IPS-20b (cell line): ENCODE results near the gene MINDY1.

ENCODE experiments used
- H3K27ac ChIP-seq: one replicate; pipeline ENCODE4 v1.5.1; 2013; ENCODE audit warnings: low read length
- H3K27me3 ChIP-seq: 2 replicates; pipeline ENCODE4 v1.6.1; 2013; ENCODE audit warnings: mild to moderate bottlenecking, low read length, inconsistent platforms; ENCODE audit not compliant: insufficient read depth
- H3K36me3 ChIP-seq: 2 replicates; pipeline ENCODE4 v1.6.1; 2013; ENCODE audit warnings: low read depth, mild to moderate bottlenecking, inconsistent platforms, low read length, moderate library complexity; ENCODE audit not compliant: insufficient read depth
- H3K4me1 ChIP-seq: 2 replicates; pipeline ENCODE4 v1.6.1; 2013; ENCODE audit warnings: mild to moderate bottlenecking, control low read depth, inconsistent platforms, low read length, moderate library complexity; ENCODE audit not compliant: insufficient read depth
- H3K4me3 ChIP-seq: 2 replicates; pipeline ENCODE4 v1.5.1; 2013; ENCODE audit warnings: mild to moderate bottlenecking, low read length, inconsistent platforms
- H3K9ac ChIP-seq: 2 replicates; pipeline ENCODE4 v1.6.1; 2013; ENCODE audit warnings: low read depth, mild to moderate bottlenecking, inconsistent platforms, low read length, moderate library complexity
- H3K9me3 ChIP-seq: 2 replicates; pipeline ENCODE4 v1.6.1; 2013; ENCODE audit warnings: mild to moderate bottlenecking, low read depth, low read length, inconsistent platforms; ENCODE audit not compliant: insufficient read depth

Gene MINDY1

DNA sequence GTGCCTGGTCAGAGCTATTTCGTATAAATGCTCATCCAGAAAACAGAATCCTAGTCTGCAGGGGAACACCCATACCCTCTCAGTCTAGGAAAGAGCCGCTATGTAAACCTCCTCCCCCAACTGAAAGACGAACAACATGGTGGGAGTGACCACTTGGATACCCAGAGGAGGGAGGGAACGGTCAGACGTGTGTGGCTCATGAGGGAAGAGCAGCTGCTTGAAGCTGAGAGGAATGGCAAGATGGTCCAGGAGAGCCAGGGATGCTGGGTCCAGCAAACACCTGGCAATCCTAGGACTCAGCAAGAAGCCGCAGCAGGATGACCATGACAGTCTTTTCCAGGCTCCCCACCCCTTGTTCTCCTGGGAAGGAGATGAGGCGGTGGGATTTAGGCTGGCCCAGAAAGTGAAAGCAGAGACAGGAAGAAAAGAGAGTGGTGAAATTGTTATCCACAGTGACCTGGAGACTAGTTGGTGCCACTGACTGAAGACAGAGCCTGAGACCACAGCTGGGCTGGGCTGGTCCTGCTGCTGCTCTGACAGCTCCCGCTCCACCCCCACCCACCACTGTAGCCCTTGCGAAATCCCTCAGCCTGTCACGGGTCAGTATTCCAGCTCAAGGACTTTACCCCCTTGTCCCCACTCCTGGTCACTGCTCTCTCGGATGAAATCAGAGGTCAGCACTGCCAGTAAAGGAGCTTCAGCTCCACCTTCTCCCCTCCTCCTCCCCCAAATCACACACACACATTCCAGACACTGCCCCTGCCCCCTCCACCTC is 35.7 kb downstream of the MINDY1 start:
- H3K4me3 ChIP-seq, result peak overlapping the region; percentile 97
- H3K9ac ChIP-seq, result peak overlapping the region; percentile 94
- H3K9me3 ChIP-seq, result no peaks in the 10 kb centered on the region
- peaks cover 23% of the 10 kb centered on the region for H3K4me1 ChIP-seq
- H3K36me3 ChIP-seq, result peaks cover 30% of the 10 kb centered on the region
- H3K27me3 ChIP-seq, result no peaks in the 10 kb centered on the region; the same call in 1 of the 2 replicates
- peak overlapping the region; percentile 72 for H3K27ac ChIP-seq

GRCh38 chr1:150969626-150970025 is 37.1 kb downstream of the MINDY1 start:
- peaks cover 21% of the 10 kb centered on the region for H3K4me1 ChIP-seq
- no peak overlapping the region for H3K4me3 ChIP-seq
- H3K9me3 ChIP-seq, result no peaks in the 10 kb centered on the region
- H3K27me3 ChIP-seq, result no peaks in the 10 kb centered on the region
- peaks cover 44% of the 10 kb centered on the region for H3K36me3 ChIP-seq
- no peak overlapping the region for H3K27ac ChIP-seq
- H3K9ac ChIP-seq, result no peak overlapping the region

GRCh38 chr1:150968491-150968890 is 38.2 kb downstream of the MINDY1 start:
- no peak overlapping the region for H3K27ac ChIP-seq
- no peaks in the 10 kb centered on the region for H3K9me3 ChIP-seq
- peaks cover 21% of the 10 kb centered on the region for H3K4me1 ChIP-seq
- H3K4me3 ChIP-seq, result no peak overlapping the region
- no peak overlapping the region for H3K9ac ChIP-seq
- H3K36me3 ChIP-seq, result peaks cover 55% of the 10 kb centered on the region
- no peaks in the 10 kb centered on the region for H3K27me3 ChIP-seq

GRCh38 chr1:150967936-150968335 is 38.8 kb downstream of the MINDY1 start:
- Histone ChIP-seq H3K27me3 (no peaks in the 10 kb centered on the region), H3K36me3 (peaks cover 61% of the 10 kb centered on the region), H3K9ac (no peak overlapping the region), H3K27ac (no peak overlapping the region), H3K9me3 (no peaks in the 10 kb centered on the region), H3K4me1 (peaks cover 21% of the 10 kb centered on the region), H3K4me3 (no peak overlapping the region)

GRCh38 chr1:150966011-150966410 is 40.7 kb downstream of the MINDY1 start:
- Histone ChIP-seq H3K27me3 (no peaks in the 10 kb centered on the region), H3K36me3 (peaks cover 80% of the 10 kb centered on the region)

GRCh38 chr1:150965605-150966004 is 41.1 kb downstream of the MINDY1 start:
- H3K4me3 ChIP-seq, result no peak overlapping the region
- H3K9me3 ChIP-seq, result no peaks in the 10 kb centered on the region
- H3K27ac ChIP-seq, result no peak overlapping the region
- H3K27me3 ChIP-seq, result no peaks in the 10 kb centered on the region
- peaks cover under 1% of the 10 kb centered on the region; the same call in 1 of the 2 replicates for H3K4me1 ChIP-seq
- no peak overlapping the region for H3K9ac ChIP-seq
- H3K36me3 ChIP-seq, result peaks cover 84% of the 10 kb centered on the region

More at GRCh38 chr1:150966011-150966410, 40.7 kb downstream of the MINDY1 start:
- no peak overlapping the region for H3K9ac ChIP-seq
- no peak overlapping the region for H3K4me3 ChIP-seq
- H3K9me3 ChIP-seq, result no peaks in the 10 kb centered on the region
- no peak overlapping the region for H3K27ac ChIP-seq
- H3K4me1 ChIP-seq, result peaks cover 4% of the 10 kb centered on the region

GRCh38 chr1:150964164-150964489 is 42.6 kb downstream of the MINDY1 start:
- no peaks in the 10 kb centered on the region for H3K4me1 ChIP-seq
- no peaks in the 10 kb centered on the region for H3K9me3 ChIP-seq
- peaks cover 98% of the 10 kb centered on the region for H3K36me3 ChIP-seq
- H3K4me3 ChIP-seq, result no peak overlapping the region
- H3K27me3 ChIP-seq, result no peaks in the 10 kb centered on the region
- no peak overlapping the region for H3K27ac ChIP-seq
- H3K9ac ChIP-seq, result no peak overlapping the region

DNA sequence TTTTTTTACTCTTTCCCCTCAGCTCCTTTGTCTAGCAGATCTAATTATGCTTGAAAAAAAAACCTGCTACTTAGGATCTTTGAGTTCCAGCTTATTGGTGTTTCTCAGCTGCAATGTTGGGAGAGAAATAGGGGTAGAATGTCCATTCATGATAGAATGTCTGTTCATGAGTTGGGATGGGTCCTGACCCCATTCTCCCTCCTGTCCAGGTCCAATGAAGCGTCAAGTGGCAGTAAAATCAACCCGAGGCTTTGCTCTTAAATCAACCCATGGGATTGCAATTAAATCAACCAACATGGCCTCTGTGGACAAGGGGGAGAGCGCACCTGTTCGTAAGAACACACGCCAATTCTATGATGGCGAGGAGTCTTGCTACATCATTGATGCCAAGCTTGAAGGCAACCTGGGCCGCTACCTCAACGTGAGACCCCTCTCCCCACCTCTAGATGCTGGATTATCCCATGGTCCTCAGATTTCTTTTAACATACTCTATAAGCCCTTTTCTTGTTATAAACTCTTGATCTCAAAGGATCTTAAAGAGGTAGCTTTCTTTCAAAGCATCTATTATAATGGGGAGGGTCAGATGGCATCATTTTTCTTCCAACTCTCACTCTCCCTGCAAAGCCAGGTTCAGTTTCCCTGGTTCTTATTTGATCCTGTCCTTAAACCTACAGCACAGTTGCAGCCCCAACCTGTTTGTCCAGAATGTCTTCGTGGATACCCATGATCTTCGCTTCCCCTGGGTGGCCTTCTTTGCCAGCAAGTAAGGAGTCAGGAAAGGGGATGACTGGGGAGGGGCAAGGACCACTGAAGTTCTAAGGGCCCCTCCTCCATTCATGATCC is 43.2 kb downstream of the MINDY1 start:
- peaks cover 99% of the 10 kb centered on the region for H3K36me3 ChIP-seq
- no peaks in the 10 kb centered on the region for H3K9me3 ChIP-seq
- H3K9ac ChIP-seq, result no peak overlapping the region
- no peaks in the 10 kb centered on the region for H3K4me1 ChIP-seq
- no peak overlapping the region for H3K4me3 ChIP-seq
- no peaks in the 10 kb centered on the region for H3K27me3 ChIP-seq
- H3K27ac ChIP-seq, result no peak overlapping the region

GRCh38 chr1:150961756-150962155 is 44.9 kb downstream of the MINDY1 start:
- H3K36me3 ChIP-seq, result peaks cover 97% of the 10 kb centered on the region
- no peak overlapping the region for H3K27ac ChIP-seq

DNA sequence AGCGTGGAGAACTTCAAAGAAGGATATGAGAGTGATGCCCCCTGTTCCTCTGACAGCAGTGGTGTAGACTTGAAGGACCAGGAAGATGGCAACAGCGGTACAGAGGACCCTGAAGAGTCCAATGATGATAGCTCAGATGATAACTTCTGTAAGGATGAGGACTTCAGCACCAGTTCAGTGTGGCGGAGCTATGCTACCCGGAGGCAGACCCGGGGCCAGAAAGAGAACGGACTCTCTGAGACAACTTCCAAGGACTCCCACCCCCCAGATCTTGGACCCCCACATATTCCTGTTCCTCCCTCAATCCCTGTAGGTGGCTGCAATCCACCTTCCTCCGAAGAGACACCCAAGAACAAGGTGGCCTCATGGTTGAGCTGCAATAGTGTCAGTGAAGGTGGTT is 46.1 kb downstream of the MINDY1 start:
- Histone ChIP-seq H3K27me3 (no peaks in the 10 kb centered on the region), H3K36me3 (peaks cover 93% of the 10 kb centered on the region), H3K27ac (no peak overlapping the region), H3K9ac (no peak overlapping the region), H3K9me3 (no peaks in the 10 kb centered on the region), H3K4me3 (no peak overlapping the region), H3K4me1 (no peaks in the 10 kb centered on the region)

More at GRCh38 chr1:150961756-150962155, 44.9 kb downstream of the MINDY1 start:
- Histone ChIP-seq H3K4me3 (no peak overlapping the region), H3K4me1 (no peaks in the 10 kb centered on the region), H3K9me3 (no peaks in the 10 kb centered on the region), H3K9ac (no peak overlapping the region), H3K27me3 (no peaks in the 10 kb centered on the region)

GRCh38 chr1:150957666-150958065 is 49.0 kb downstream of the MINDY1 start:
- no peak overlapping the region for H3K9ac ChIP-seq
- H3K27me3 ChIP-seq, result no peaks in the 10 kb centered on the region
- no peaks in the 10 kb centered on the region for H3K4me1 ChIP-seq
- peaks cover 91% of the 10 kb centered on the region for H3K36me3 ChIP-seq
- H3K4me3 ChIP-seq, result no peak overlapping the region
- H3K9me3 ChIP-seq, result no peaks in the 10 kb centered on the region
- no peak overlapping the region for H3K27ac ChIP-seq

GRCh38 chr1:150955280-150955679 is 51.4 kb downstream of the MINDY1 start:
- no peak overlapping the region for H3K9ac ChIP-seq
- no peak overlapping the region for H3K4me3 ChIP-seq
- H3K36me3 ChIP-seq, result peaks cover 90% of the 10 kb centered on the region
- H3K4me1 ChIP-seq, result no peaks in the 10 kb centered on the region
- H3K27me3 ChIP-seq, result no peaks in the 10 kb centered on the region
- H3K9me3 ChIP-seq, result no peaks in the 10 kb centered on the region
- no peak overlapping the region for H3K27ac ChIP-seq
